Breast epithelium (tissue), 3 donors: ENCODE data around the gene STON2.

Source experiments
- CTCF ChIP-seq, 3 donors: fragments of 450-650 bp; IDR thresholded peaks; one replicate each; pipeline ENCODE4 v1.5.1; 2016 to 2017; ENCODE audit warnings: antibody characterized with exemption in 3 of 3, mild to moderate bottlenecking in 3 of 3, moderate library complexity in 3 of 3
- POLR2A ChIP-seq: fragments of 450-650 bp; IDR thresholded peaks from one replicate; pipeline ENCODE4 v1.6.1; 2016; ENCODE audit warnings: antibody characterized with exemption, mild to moderate bottlenecking, moderate library complexity

GRCh38 chr14:81414123-81414522 is 14.0 kb upstream of the STON2 start:
- TF ChIP-seq CTCF (IDR thresholded peaks at IDR 0.05): no peak
- TF ChIP-seq POLR2A: no peak
